DND-41 (cell line): ENCODE results near the gene BLMH.

Experiments
- ATAC-seq: fragments of 200-7000 bp; cut with Tn5 transposase; 3 replicates; pipeline ENCODE4 v1.9.1; 2021; ENCODE audit warnings: low read depth; ENCODE audit not compliant: insufficient read depth
- DNase-seq: peaks from one replicate; pipeline ENCODE4 v3.0.0-alpha.2; 2020
- H2AFZ ChIP-seq: 2 replicates; pipeline ENCODE4 v1.6.0; 2012; ENCODE audit warnings: low read depth, low read length
- H3K27ac ChIP-seq: 2 replicates; pipeline ENCODE4 v1.5.1; 2012; ENCODE audit warnings: low read length, inconsistent platforms
- H3K27me3 ChIP-seq: fragments of 200-600 bp; sonication (generic); 2 replicates; pipeline ENCODE4 v1.6.0; 2012; ENCODE audit warnings: low read length, mild to moderate bottlenecking, inconsistent platforms; ENCODE audit not compliant: insufficient read depth, poor library complexity
- H3K36me3 ChIP-seq: 2 replicates; pipeline ENCODE4 v1.5.1; 2012; ENCODE audit warnings: low read length, inconsistent platforms; ENCODE audit not compliant: insufficient read depth
- H3K4me1 ChIP-seq: 2 replicates; pipeline ENCODE4 v1.5.1; 2012; ENCODE audit warnings: mild to moderate bottlenecking, low read length; ENCODE audit not compliant: insufficient read depth
- H3K4me2 ChIP-seq: 2 replicates; pipeline ENCODE4 v1.6.0; 2012; ENCODE audit warnings: mild to moderate bottlenecking, moderate library complexity, low read length, inconsistent platforms; ENCODE audit not compliant: insufficient read depth
- H3K4me3 ChIP-seq, 2 experiments: fragments of 200-600 bp in 1 of 2; shearing (Covaris generic) in 1 of 2; 2 replicates each; pipeline ENCODE4 v1.5.1; 2012 to 2016; ENCODE audit warnings: inconsistent platforms in 2 of 2, low read length in 2 of 2, mild to moderate bottlenecking in 2 of 2, low read depth in 1 of 2, moderate library complexity in 1 of 2
- H3K79me2 ChIP-seq: 2 replicates; pipeline ENCODE4 v1.6.0; 2012; ENCODE audit warnings: low read length, inconsistent platforms; ENCODE audit not compliant: insufficient read depth
- H3K9ac ChIP-seq: 2 replicates; pipeline ENCODE4 v1.6.0; 2012; ENCODE audit warnings: low read depth, mild to moderate bottlenecking, inconsistent platforms, low read length, moderate library complexity
- H3K9me3 ChIP-seq: 2 replicates; pipeline ENCODE4 v1.5.1; 2012; ENCODE audit warnings: low read length, moderate library complexity, mild to moderate bottlenecking, inconsistent platforms; ENCODE audit not compliant: insufficient read depth, severe bottlenecking
- H4K20me1 ChIP-seq: 2 replicates; pipeline ENCODE4 v1.6.0; 2012; ENCODE audit warnings: low read length; ENCODE audit not compliant: insufficient read depth
- CTCF ChIP-seq: IDR thresholded peaks from 2 replicates; pipeline ENCODE4 v1.5.1; 2012; ENCODE audit warnings: borderline replicate concordance, low read length, moderate library complexity, mild to moderate bottlenecking; ENCODE audit not compliant: poor library complexity, severe bottlenecking; ENCODE audit errors: extremely low read depth
- EZH2 ChIP-seq: IDR thresholded peaks from 3 replicates; pipeline ENCODE4 v1.6.1; 2012; ENCODE audit warnings: borderline replicate concordance, low read depth, mild to moderate bottlenecking, moderate library complexity, low read length, inconsistent platforms; ENCODE audit not compliant: severe bottlenecking

Gene BLMH

GRCh38 chr17:30278032-30278431 lies 13.7 kb downstream of the BLMH start:
- Histone ChIP-seq H3K27ac (no peak overlapping the region), H3K4me2 (no peak overlapping the region), H2AFZ (no peak overlapping the region), H3K36me3 (peaks cover 88% of the 10 kb centered on the region), H3K27me3 (no peaks in the 10 kb centered on the region), H3K4me3 (no peak overlapping the region), H3K9me3 (no peaks in the 10 kb centered on the region), H3K79me2 (no peaks in the 10 kb centered on the region), H3K4me1 (no peaks in the 10 kb centered on the region), H3K9ac (no peak overlapping the region), H4K20me1 (no peaks in the 10 kb centered on the region)
- ATAC-seq (peak; percentile 61; the same call in 1 of the 3 replicates), DNase-seq (peak; percentile 18)
- TF ChIP-seq EZH2 (no peak), CTCF (peak; percentile 57)

DNA sequence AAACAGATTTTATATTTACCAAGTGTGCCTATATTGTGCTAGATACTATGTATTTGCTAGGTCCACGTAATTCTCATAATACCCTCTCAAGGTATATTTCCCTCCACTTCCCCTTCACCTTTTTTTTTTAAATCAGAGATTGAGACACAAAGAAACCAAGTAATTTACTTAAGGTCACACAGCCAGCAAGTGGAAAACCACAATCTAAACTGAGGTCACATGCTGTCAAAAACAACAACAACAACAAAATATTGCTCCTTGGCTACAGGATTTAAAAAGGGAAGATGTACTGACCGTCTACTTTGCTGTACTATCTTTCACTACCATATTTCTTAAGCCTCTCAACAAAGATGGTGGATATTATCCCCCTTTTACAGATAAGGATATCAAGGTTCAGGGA lies 15.8 kb downstream of the BLMH start:
- no peaks in the 10 kb centered on the region for H3K4me1 ChIP-seq
- no peak overlapping the region for H2AFZ ChIP-seq
- no peak overlapping the region for H3K9ac ChIP-seq
- no peak overlapping the region for H3K4me2 ChIP-seq
- DNase-seq (no peak), ATAC-seq (no peak)
- H3K27me3 ChIP-seq = no peaks in the 10 kb centered on the region
- H3K79me2 ChIP-seq = no peaks in the 10 kb centered on the region
- TF ChIP-seq CTCF = no peak
- TF ChIP-seq EZH2 = no peak
- no peaks in the 10 kb centered on the region for H4K20me1 ChIP-seq
- H3K27ac ChIP-seq = no peak overlapping the region
- no peaks in the 10 kb centered on the region for H3K9me3 ChIP-seq
- H3K36me3 ChIP-seq = peaks cover 90% of the 10 kb centered on the region
- H3K4me3 ChIP-seq = no peak overlapping the region

GRCh38 chr17:30274887-30275286 lies 16.9 kb downstream of the BLMH start:
- Histone ChIP-seq H3K4me2 (no peak overlapping the region), H2AFZ (no peak overlapping the region)
- no peak for TF ChIP-seq CTCF
- TF ChIP-seq EZH2 = no peak

DNA sequence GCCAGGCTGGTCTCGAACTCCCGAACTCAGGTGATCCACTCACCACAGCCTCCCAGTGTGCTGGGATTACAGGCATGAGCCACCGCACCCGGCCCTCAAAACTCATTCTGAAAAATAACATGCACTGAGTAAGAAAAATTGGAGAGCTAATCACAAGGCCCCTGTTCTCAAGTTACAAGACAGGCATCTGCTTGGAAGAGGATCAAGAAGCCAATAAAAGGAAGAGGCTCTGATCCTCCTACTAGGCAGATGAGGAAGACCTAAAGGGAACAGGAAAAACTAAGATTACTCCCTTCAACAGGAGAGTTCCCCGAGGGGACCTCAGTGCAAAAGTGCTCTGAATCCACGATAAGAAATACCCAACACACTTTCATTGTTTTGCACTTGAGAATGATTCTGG lies 18.4 kb downstream of the BLMH start:
- TF ChIP-seq CTCF (no peak), EZH2 (no peak)
- Histone ChIP-seq H3K27me3 (no peaks in the 10 kb centered on the region), H3K9me3 (no peaks in the 10 kb centered on the region), H3K36me3 (peaks cover 86% of the 10 kb centered on the region), H3K9ac (no peak overlapping the region), H3K79me2 (no peaks in the 10 kb centered on the region), H2AFZ (no peak overlapping the region), H3K4me1 (no peaks in the 10 kb centered on the region), H3K4me3 (no peak overlapping the region), H3K27ac (no peak overlapping the region), H3K4me2 (no peak overlapping the region), H4K20me1 (no peaks in the 10 kb centered on the region)
- ATAC-seq (no peak), DNase-seq (no peak)

More at GRCh38 chr17:30274887-30275286, 16.9 kb downstream of the BLMH start:
- no peak for DNase-seq
- no peaks in the 10 kb centered on the region for H3K4me1 ChIP-seq
- no peak overlapping the region for H3K4me3 ChIP-seq
- H3K9me3 ChIP-seq = no peaks in the 10 kb centered on the region
- H4K20me1 ChIP-seq = no peaks in the 10 kb centered on the region
- H3K36me3 ChIP-seq = peaks cover 93% of the 10 kb centered on the region
- ATAC-seq = no peak
- no peak overlapping the region for H3K9ac ChIP-seq
- no peak overlapping the region for H3K27ac ChIP-seq
- H3K27me3 ChIP-seq = no peaks in the 10 kb centered on the region
- H3K79me2 ChIP-seq = no peaks in the 10 kb centered on the region
